Stimulated activated naive B cell treated with anti-CD40 and anti-IgM and Interleukin-4, amounts not matched to agents 10 μg/mL and 1 μg/mL and 100 μg/mL, for 72 hours (primary cell): ENCODE data around the gene CHKB.
A peak's percentile ranks its signal among the peaks of the same experiment; 100 is the strongest.

Experiments used
- ATAC-seq, 2 donors: fragments of 150-1000 bp; cut with Tn5 transposase; replicated peaks; 2 replicates each; pipeline ENCODE4 v1.10.0; 2021; ENCODE audit warnings: moderate library complexity in 1 of 2
- DNase-seq: peaks from one replicate; pipeline ENCODE4 v3.0.0; 2021
- H3K27ac Mint-ChIP-seq: one replicate; pipeline ENCODE4 v1.8.0; 2022; ENCODE audit warnings: mild to moderate bottlenecking, mixed read lengths
- H3K27me3 Mint-ChIP-seq, 2 donors: one replicate each; pipeline ENCODE4 v1.8.0; 2022; ENCODE audit warnings: mixed read lengths in 2 of 2
- H3K36me3 Mint-ChIP-seq, 2 donors: one replicate each; pipeline ENCODE4 v1.8.0; 2022; ENCODE audit warnings: mixed read lengths in 2 of 2, mild to moderate bottlenecking in 1 of 2
- H3K4me1 Mint-ChIP-seq, 2 donors: one replicate each; pipeline ENCODE4 v1.8.0; 2022; ENCODE audit warnings: mixed read lengths in 2 of 2, mild to moderate bottlenecking in 1 of 2
- H3K4me3 Mint-ChIP-seq, 2 donors: one replicate each; pipeline ENCODE4 v1.8.0; 2022; ENCODE audit warnings: mild to moderate bottlenecking in 2 of 2, mixed read lengths in 2 of 2, moderate library complexity in 1 of 2
- H3K9me3 Mint-ChIP-seq, 2 donors: one replicate each; pipeline ENCODE4 v1.8.0; 2022; ENCODE audit warnings: mixed read lengths in 2 of 2, mild to moderate bottlenecking in 1 of 2

Gene CHKB, protein sequence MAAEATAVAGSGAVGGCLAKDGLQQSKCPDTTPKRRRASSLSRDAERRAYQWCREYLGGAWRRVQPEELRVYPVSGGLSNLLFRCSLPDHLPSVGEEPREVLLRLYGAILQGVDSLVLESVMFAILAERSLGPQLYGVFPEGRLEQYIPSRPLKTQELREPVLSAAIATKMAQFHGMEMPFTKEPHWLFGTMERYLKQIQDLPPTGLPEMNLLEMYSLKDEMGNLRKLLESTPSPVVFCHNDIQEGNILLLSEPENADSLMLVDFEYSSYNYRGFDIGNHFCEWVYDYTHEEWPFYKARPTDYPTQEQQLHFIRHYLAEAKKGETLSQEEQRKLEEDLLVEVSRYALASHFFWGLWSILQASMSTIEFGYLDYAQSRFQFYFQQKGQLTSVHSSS

DNA sequence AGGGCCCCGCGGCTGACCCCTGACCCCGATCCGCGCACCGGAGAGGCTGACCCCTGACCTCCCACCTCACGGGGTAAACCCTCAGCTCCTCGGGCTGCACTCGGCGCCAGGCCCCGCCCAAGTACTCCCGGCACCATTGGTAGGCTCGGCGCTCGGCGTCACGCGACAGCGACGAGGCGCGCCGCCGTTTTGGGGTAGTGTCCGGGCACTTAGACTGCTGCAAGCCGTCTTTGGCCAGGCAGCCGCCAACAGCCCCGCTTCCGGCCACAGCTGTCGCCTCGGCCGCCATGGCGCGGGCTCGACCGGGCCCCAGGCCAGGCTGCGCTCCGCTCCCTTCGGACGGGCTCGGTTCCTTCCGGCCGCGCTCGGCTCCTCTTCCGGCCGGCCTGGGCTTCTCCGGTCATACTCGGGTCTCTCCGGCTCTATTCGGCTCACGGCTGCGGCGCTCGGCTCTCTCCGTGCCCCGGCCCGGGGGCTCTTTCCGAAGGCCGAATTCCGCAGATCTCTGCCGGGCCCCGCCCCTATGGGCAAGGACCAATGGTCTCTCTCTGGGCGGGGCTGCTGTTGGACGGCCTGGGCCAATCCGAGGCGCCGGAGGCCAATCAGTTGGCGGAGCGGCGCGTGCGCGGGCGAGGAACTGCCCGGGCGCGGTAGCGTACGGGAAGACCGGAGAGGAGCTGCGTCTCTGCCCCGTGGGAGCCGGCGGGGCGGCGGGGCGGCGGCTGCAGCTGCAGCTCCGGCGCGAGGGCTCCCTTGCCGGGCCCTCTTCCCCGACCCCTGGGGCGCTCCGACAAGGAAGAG is at the start of gene CHKB:
Gene CHKB, minus strand, starts transcription at position 357 of the 801 bp plus-strand sequence. Its CDS starts 68 bp downstream, at position 289.
- Mint-ChIP-seq H3K36me3 (peaks cover 22 to 24% of the 10 kb centered on the region in 2 donors), H3K27ac (peak within 1 kb of the TSS; percentile 98), H3K27me3 (no peaks in the 10 kb centered on the region), H3K9me3 (no peaks in the 10 kb centered on the region), H3K4me3 (peak within 1 kb of the TSS; percentile 89), H3K4me1 (peaks cover 15 to 32% of the 10 kb centered on the region in 2 donors)
- peak; percentile 99 for DNase-seq
- peak; percentile 94 to 95 for ATAC-seq

DNA sequence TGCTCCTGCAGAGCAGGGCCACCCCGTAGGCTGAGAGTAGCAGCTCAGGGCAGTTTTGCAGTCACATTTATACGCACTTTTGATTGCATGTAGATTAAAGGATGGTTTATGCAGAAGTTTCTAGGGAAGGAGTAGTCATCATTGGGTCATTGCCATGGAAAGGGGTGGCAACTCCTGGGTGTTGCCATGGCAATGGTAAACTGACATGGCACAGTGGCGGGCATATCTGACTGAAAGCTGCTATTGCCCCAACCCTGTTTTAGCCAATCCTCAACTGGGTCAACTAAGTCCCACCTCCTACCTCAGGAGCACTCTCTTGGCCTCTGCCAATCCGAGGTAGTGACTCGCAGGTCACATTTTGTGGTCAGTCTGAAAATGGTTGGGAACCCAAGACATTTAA is 47.7 kb upstream of the CHKB start:
- ATAC-seq (no peak), DNase-seq (no peak)
- Mint-ChIP-seq H3K4me3 (no peak overlapping the region), H3K27ac (no peak overlapping the region), H3K9me3 (no peaks in the 10 kb centered on the region), H3K27me3 (no peaks in the 10 kb centered on the region), H3K36me3 (peaks cover 4 to 5% of the 10 kb centered on the region in 2 donors), H3K4me1 (peaks cover 20 to 23% of the 10 kb centered on the region in 2 donors)

DNA sequence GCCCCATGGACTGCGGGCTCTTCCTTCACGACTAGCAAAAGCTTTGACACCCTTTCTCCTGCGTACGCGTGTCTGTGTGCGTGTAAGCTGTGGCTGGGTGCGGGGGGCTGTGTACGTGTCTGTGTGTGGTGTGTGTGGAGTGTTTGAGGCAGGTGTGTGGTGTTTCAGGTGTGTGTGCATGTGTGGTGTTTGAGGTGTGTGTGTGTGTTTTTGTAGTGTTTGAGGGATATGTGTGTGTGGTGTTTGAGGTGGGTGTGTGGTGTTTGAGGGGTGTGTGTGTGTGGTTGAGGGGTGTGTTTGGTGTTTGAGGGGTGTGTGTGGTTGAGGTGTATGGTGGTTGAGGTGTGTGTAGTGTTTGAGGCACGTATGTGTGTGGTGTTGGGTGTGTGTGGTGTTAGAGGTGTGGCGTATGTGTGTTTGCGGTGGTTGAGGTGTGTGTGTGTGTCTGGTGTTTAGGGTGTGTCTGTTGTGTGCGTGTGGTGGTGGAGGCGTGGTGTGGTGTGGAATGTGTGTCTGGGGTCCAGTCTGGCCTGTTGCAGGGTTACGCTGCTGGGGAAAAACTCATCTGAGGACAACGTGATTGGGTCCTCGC is 46.0 kb upstream of the CHKB start:
- H3K4me3 Mint-ChIP-seq, result peak overlapping the region; percentile 80 to 86
- H3K9me3 Mint-ChIP-seq, result no peaks in the 10 kb centered on the region
- H3K36me3 Mint-ChIP-seq, result peaks cover 8 to 16% of the 10 kb centered on the region in 2 donors
- H3K27me3 Mint-ChIP-seq, result no peaks in the 10 kb centered on the region
- peak overlapping the region; percentile 70 for H3K27ac Mint-ChIP-seq
- H3K4me1 Mint-ChIP-seq, result peaks cover 19 to 30% of the 10 kb centered on the region in 2 donors
- ATAC-seq (peak in 1 of 2 donors; percentile 19), DNase-seq (no peak)

DNA sequence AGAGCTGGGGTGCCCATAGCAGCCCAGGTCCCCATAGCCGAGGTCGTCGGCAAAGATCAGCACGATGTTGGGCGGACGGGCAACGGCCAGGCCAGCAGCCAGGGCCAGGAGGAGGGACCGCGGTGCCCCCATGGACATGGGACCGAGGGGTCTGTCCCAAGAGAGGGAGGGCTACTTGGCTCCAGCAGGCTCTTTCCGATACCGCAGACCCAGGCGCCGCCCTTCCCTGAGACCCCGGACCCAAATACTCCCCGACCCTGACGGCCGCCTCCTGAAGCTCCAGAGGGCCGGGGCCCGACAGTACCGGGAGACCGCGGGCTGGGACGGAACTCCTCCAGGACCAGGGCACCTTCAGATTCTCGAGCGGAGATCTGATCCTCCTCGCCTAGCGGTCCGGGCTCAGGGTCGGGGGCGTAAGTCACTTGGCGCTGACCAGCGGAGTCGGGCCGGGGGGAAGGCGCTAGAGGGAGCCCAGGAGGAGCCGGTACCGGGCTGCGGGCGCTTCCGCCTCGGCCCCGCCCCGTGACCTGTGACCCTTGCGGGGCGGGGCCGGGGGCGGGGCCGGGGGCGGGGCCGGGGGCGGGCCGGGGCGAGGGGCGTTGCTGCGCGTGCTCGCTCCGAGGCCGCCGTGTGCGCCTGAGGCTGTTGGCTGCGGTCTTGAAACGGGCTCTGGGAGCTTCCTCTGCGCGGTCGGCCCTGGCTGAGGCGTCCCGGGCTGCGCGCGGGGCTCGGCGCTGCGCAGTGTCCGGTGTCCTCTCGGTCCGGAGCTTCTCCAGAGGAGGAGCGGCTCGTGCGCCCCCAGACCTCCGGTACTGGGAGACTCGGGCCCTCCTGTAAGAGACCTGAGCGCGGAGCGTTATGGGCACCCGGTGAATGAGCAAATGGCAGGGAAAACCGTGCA is 45.2 kb upstream of the CHKB start, which contains the start of gene ARSA:
Gene ARSA, minus strand, starts transcription at position 511 of the 901 bp plus-strand sequence. Its CDS starts 373 bp downstream, at position 138.
- DNase-seq, result peak; percentile 67
- Mint-ChIP-seq H3K4me3 (peak within 1 kb of the TSS; percentile 80 to 86), H3K4me1 (peaks cover 21 to 32% of the 10 kb centered on the region in 2 donors), H3K9me3 (no peaks in the 10 kb centered on the region), H3K27me3 (no peaks in the 10 kb centered on the region), H3K27ac (peak within 1 kb of the TSS; percentile 70), H3K36me3 (peaks cover 8 to 16% of the 10 kb centered on the region in 2 donors)
- ATAC-seq, result peak; percentile 90 to 93

DNA sequence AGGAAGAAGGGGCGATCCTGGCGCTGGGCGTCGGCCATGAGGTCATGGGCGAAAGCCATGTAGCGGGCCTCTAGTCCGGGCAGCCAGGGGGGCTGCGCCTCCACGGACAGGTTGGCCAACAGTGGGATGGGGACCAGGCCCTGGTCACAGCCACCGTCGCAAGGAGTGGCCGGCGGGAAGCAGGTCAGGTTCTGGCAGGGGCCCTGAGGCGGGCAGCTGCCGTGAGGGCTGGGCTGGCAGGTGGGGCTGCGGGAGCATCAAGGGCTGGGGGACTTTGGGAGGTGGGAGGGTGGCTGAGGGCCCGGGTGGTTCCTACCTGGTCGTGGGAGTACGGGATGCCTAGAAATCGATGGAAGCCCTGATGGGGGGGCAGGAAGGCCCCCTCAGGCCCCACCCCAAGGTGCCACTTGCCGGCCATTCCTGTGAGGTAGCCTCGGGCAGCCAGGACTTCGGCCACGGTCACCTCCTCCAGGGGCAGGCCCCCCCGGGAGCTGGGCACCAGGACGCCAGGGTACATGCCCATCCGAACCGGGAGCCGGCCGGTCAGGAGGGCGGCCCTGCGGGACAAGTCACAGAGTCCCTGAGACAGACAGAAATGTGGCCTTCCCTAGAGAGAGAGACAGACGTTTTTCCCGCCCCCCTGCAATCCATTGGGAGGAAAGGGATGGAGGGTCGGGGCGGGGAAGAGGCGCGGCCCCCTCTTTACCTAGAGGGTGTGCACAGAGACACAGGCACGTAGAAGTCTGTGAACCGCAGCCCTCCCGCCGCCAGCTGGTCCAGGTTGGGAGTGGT is 44.4 kb upstream of the CHKB start:
- Mint-ChIP-seq H3K36me3 (peaks cover 8 to 16% of the 10 kb centered on the region in 2 donors), H3K4me1 (peaks cover 26 to 40% of the 10 kb centered on the region in 2 donors), H3K4me3 (peak overlapping the region; percentile 80 to 86), H3K27me3 (no peaks in the 10 kb centered on the region), H3K9me3 (no peaks in the 10 kb centered on the region), H3K27ac (peak overlapping the region; percentile 51)
- ATAC-seq (peak in 1 of 2 donors; percentile 17), DNase-seq (no peak)

DNA sequence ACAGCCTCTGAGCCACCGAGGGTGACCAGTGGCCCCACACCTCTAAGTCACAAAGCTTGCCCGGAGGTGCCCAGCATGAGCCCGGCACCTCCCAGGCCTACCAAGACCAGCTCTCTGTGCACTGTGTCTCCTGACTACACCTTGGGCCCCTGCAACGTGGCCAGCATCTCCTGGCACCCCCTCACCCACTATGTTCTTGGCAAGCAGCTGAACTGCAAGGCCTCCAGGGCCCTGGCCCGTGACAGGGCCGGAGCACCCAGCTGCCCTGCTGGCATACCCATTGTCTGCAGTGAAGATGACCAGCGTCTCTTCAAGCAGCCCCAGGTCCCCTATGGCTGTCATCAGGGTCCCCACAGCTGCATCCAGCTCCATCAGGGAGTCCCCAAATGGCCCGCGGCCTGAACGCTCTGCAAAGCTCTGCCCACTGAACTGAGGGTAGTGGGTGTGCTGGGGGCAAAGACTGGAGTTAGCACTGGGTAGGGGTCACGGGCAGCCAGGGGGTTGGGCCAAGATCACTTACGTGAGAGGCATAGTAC is 43.7 kb upstream of the CHKB start:
- H3K27ac Mint-ChIP-seq, result peak overlapping the region; percentile 51
- no peaks in the 10 kb centered on the region for H3K27me3 Mint-ChIP-seq
- ATAC-seq (no peak), DNase-seq (no peak)
- H3K4me1 Mint-ChIP-seq, result peaks cover 33 to 47% of the 10 kb centered on the region in 2 donors
- peak overlapping the region; percentile 73 to 77 for H3K4me3 Mint-ChIP-seq
- no peaks in the 10 kb centered on the region for H3K9me3 Mint-ChIP-seq
- peaks cover 8 to 16% of the 10 kb centered on the region in 2 donors for H3K36me3 Mint-ChIP-seq

DNA sequence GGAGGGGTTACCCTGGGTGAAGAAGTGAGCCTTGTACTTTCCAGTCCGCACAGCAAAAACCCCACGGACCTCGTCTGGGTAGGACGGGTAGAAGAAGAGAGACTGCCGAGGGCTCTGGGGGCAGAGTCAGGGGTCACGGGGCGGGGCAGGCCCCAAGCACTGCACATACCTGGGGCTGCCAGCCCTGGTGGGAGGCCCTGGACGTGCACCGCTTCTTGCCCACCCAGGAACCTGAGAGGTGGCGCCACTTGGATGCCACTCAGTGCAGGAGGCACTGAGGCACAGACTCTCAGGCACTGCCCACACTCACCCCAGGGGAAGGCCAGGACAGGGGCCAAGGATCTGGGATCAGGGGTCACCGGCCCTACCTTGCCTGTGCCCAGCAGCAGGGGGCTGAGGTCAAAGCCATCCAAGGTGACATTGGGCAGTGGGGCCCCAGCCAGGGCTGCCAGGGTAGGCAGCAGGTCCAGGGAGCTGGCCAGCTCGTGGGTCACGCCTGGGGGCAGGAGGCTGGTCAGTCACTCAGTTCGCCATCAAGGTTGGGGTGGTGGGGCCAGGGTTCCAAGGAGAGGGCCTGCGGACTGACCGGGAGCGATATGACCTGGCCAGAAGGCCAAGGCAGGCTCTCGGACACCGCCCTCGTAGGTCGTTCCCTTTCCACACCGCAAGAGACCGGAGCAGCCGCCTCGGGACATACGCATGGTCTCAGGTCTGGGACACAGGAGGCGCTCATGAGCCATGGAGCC is 43.1 kb upstream of the CHKB start:
- ATAC-seq, result no peak
- Mint-ChIP-seq H3K4me3 (no peak overlapping the region), H3K27me3 (no peaks in the 10 kb centered on the region), H3K4me1 (peaks cover 39 to 53% of the 10 kb centered on the region in 2 donors), H3K36me3 (peaks cover 8 to 16% of the 10 kb centered on the region in 2 donors), H3K9me3 (no peaks in the 10 kb centered on the region), H3K27ac (no peak overlapping the region)
- no peak for DNase-seq

DNA sequence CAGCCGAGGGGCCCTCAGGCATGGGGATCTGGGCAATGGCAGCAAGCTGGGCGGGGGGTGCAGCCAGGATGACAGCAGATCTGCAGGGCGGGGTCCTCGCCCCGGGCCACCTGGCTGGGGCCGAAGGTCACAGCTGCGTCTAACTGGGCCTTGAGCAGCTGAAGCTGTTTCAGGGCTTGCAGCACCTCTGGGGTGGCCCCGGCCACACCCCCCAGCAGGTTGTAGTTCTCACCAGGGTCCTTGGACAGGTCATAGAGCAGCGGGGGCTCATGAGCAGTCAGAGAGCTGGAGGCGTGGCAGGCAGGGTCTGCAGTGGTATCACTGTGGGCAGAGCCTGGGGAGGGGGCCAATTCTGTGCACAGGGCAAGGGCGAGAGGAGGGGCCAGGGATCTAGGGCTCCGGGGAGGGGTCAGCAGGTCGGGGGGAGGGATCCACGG is 42.5 kb upstream of the CHKB start:
- H3K4me3 Mint-ChIP-seq, result no peak overlapping the region
- H3K4me1 Mint-ChIP-seq, result peaks cover 41 to 59% of the 10 kb centered on the region in 2 donors
- no peak overlapping the region for H3K27ac Mint-ChIP-seq

DNA sequence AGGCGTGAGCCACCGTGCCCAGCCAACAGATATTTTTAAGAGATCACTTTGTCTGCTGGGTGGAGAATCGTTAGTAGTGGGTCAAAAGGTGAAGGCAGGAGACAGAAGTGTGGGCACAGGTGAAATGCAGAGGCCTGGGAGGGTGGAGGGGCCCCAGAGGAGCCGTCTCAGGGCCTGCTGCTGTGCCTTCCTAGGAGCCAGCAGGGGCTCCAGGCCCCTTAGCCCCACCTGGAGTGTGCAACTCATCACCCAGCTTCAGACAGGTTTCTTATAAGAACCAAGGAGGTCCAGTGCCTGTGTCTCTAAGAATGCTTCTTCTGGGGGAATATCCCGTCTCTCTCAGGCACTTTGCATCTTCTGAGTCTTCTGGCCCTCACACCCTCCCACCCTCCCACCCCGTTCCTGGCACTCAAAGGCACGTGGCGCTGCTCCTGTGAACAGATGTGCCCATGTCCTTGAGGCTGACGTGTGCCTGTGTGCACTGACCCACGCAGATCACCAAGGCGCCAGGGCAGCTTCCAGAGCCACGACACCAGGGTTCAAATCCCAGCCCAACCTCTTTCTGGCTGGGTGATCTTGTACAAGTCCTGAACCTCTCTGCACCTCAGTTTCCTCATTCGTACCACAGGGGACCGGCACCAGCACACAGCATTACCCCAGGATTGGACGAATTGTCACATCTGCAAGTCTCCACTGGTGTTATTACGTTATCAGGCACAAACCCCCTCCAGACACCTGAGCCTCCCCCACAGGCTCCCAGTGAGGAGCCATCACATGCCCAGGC is 41.9 kb upstream of the CHKB start:
- Mint-ChIP-seq H3K4me3 (no peak overlapping the region), H3K4me1 (peaks cover 41 to 66% of the 10 kb centered on the region in 2 donors)

More for the DNA sequence above, 42.5 kb upstream of the CHKB start:
- ATAC-seq, result no peak
- no peaks in the 10 kb centered on the region for H3K9me3 Mint-ChIP-seq
- peaks cover 8 to 16% of the 10 kb centered on the region in 2 donors for H3K36me3 Mint-ChIP-seq
- DNase-seq, result no peak
- H3K27me3 Mint-ChIP-seq, result no peaks in the 10 kb centered on the region

DNA sequence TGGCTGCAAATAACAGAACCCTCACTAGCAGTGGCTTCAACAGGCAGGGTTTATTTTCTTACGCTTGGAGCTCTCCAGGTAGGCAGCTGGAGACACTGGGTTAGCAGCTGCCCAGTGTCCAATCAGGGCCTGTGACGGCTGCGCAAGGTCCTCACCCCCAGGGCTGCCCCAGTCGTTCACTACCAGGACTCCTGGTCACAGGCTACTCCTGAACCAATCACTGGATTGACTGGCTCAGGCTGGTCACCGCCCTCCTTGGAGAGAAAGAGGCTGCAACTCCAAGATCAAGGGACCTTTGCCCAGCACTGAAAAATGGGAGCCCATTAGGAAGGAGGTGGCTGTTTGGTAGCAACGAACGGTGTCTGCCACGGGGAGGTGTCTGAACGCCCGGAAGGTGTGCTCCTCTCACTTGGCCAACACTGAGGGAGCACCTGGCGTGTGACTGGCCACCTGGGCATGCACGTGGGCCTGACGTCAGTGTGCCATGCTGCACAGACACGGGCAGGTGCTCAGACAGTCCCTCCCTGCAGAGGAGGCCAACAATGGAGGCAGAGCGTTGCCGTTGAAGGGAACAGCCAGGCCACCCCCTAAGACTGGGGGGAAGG is 40.2 kb upstream of the CHKB start:
- Mint-ChIP-seq H3K27ac (peak overlapping the region; percentile 95), H3K27me3 (no peaks in the 10 kb centered on the region), H3K4me1 (peaks cover 33 to 57% of the 10 kb centered on the region in 2 donors), H3K9me3 (no peaks in the 10 kb centered on the region), H3K36me3 (peaks cover 8 to 16% of the 10 kb centered on the region in 2 donors), H3K4me3 (no peak overlapping the region)
- ATAC-seq, result no peak
- no peak for DNase-seq

More for the DNA sequence above, 41.9 kb upstream of the CHKB start:
- Mint-ChIP-seq H3K27me3 (no peaks in the 10 kb centered on the region), H3K9me3 (no peaks in the 10 kb centered on the region), H3K27ac (no peak overlapping the region), H3K36me3 (peaks cover 8 to 16% of the 10 kb centered on the region in 2 donors)
- DNase-seq (no peak), ATAC-seq (no peak)
